Vagina (tissue), 2 donors: ENCODE data around the gene B9D2.
"Not testable (repeated sequence)": the region's sequence is repeated elsewhere in the genome, so short reads cannot be mapped to it uniquely, and the experiment has no call there.

Source experiments
- POLR2A ChIP-seq, 2 donors: fragments of 450-650 bp; IDR thresholded peaks; one replicate each; pipeline ENCODE4 v1.6.1; 2017; ENCODE audit warnings: antibody characterized with exemption in 2 of 2, mild to moderate bottlenecking in 2 of 2, moderate library complexity in 2 of 2
- POLR2AphosphoS5 ChIP-seq, 2 donors: sonication (generic); formaldehyde crosslinking; IDR thresholded peaks; one replicate each; pipeline ENCODE4 v1.9.0; 2017; ENCODE audit warnings: antibody characterized with exemption in 2 of 2, mild to moderate bottlenecking in 2 of 2, low read depth in 1 of 2; ENCODE audit not compliant: insufficient read depth in 1 of 2
- TF ChIP-seq, protein P1 (sequence below), 3 experiments: fragments of 450-650 bp in 2 of 3; fragments of 200-600 bp in 1 of 3; sonication (generic) in 1 of 3; IDR thresholded peaks; one replicate each; pipeline ENCODE4 v1.5.1; 2017 to 2019; ENCODE audit warnings: antibody characterized with exemption in 3 of 3, mild to moderate bottlenecking in 2 of 3, moderate library complexity in 2 of 3

- TF ChIP-seq, protein P1, sequence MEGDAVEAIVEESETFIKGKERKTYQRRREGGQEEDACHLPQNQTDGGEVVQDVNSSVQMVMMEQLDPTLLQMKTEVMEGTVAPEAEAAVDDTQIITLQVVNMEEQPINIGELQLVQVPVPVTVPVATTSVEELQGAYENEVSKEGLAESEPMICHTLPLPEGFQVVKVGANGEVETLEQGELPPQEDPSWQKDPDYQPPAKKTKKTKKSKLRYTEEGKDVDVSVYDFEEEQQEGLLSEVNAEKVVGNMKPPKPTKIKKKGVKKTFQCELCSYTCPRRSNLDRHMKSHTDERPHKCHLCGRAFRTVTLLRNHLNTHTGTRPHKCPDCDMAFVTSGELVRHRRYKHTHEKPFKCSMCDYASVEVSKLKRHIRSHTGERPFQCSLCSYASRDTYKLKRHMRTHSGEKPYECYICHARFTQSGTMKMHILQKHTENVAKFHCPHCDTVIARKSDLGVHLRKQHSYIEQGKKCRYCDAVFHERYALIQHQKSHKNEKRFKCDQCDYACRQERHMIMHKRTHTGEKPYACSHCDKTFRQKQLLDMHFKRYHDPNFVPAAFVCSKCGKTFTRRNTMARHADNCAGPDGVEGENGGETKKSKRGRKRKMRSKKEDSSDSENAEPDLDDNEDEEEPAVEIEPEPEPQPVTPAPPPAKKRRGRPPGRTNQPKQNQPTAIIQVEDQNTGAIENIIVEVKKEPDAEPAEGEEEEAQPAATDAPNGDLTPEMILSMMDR (IDR thresholded peaks at IDR 0.05) = not testable (repeated sequence)
- TF ChIP-seq POLR2A (IDR thresholded peaks at IDR 0.05); POLR2AphosphoS5 (IDR thresholded peaks at IDR 0.05; ENCODE audit: insufficient read depth in 1 of 2, low read depth in 1 of 2): not testable (repeated sequence)
Observed at GRCh38 chr19:41408846-41409245, 44.9 kb upstream of the B9D2 start.
